ENCODE results near the gene MAP3K20. TPM values are rescaled to one million over a fixed set of nuclear protein-coding genes. Genes with fewer than 3 reads are reported as not detected.
"Not testable (repeated sequence)": the region's sequence is repeated elsewhere in the genome, so short reads cannot be mapped to it uniquely, and the experiment has no call there.

Gene MAP3K20
- total and polyA plus RNA-seq, 9 donors: 38.6 to 127 (median 88.4) TPM

DNA sequence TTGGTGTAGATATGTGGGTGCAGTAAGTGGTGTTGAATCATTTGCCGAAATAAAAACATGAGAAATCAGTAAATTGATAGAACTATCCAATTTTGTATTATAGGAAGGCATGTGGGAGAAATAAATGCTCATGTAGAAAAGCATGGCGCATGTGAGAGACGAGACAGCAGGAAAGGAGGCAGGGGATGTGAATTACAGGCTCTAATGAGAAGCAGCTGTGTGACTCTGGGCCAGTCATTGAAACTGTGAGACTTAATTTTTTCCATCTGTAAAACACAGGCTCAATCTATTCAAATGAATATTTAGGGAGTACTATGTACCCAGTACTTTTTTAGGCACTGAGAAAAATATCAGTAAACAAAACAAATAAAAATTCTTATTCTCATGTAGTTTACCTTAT is 42.6 kb upstream of the MAP3K20 start:
- TF ChIP-seq POLR2A (IDR thresholded peaks at IDR 0.05): no peak
- TF ChIP-seq, protein P1, sequence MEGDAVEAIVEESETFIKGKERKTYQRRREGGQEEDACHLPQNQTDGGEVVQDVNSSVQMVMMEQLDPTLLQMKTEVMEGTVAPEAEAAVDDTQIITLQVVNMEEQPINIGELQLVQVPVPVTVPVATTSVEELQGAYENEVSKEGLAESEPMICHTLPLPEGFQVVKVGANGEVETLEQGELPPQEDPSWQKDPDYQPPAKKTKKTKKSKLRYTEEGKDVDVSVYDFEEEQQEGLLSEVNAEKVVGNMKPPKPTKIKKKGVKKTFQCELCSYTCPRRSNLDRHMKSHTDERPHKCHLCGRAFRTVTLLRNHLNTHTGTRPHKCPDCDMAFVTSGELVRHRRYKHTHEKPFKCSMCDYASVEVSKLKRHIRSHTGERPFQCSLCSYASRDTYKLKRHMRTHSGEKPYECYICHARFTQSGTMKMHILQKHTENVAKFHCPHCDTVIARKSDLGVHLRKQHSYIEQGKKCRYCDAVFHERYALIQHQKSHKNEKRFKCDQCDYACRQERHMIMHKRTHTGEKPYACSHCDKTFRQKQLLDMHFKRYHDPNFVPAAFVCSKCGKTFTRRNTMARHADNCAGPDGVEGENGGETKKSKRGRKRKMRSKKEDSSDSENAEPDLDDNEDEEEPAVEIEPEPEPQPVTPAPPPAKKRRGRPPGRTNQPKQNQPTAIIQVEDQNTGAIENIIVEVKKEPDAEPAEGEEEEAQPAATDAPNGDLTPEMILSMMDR (IDR thresholded peaks at IDR 0.05): no peak
- no peak for TF ChIP-seq EP300 (IDR thresholded peaks at IDR 0.05)
- no peak for DNase-seq
- 93 to 96% (median 96%) methylated on average over 3 of the region's 3 CpGs for WGBS, 3 donors

DNA sequence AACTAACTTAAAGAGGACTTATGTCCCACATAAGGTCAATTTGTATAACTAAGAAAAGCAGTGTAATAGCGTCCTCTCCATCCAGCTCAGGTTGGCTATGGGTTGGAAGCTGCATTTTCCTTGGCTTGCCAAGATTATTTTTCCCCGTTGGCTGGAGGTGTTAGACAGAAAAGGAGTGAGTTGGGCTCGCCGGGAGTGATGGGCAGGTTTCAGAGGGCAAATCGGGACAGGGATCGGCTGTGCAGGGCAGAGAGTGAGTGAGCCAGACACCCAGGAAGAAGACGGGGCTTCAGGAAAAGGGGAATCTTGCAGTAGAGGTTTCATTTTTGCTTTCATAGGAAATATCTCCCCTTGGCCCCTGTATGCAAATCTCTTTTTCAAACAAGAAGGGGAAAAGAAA is 41.5 kb upstream of the MAP3K20 start:
- H3K4me3 ChIP-seq: no peak overlapping the region
- H3K27ac ChIP-seq: no peak overlapping the region
- no peaks in the 10 kb centered on the region for H3K36me3 ChIP-seq
- no peaks in the 10 kb centered on the region for H3K27me3 ChIP-seq
- H3K4me1 ChIP-seq (ENCODE audit: insufficient read depth): peaks cover 5% of the 10 kb centered on the region
- intact Hi-C loops (cut with DNase I): no loop called here
- no peaks in the 10 kb centered on the region for H3K9me3 ChIP-seq
- DNase-seq: no peak
- TF ChIP-seq POLR2A (IDR thresholded peaks at IDR 0.05): no peak
- TF ChIP-seq, protein P1 (IDR thresholded peaks at IDR 0.05): no peak
- no peak for TF ChIP-seq EP300 (IDR thresholded peaks at IDR 0.05)
- 76 to 83% (median 79%) methylated on average over 7 of the region's 7 CpGs for WGBS, 3 donors

More for the DNA sequence above, 42.6 kb upstream of the MAP3K20 start:
- Histone ChIP-seq H3K4me1 (ENCODE audit: insufficient read depth) (peaks cover 13% of the 10 kb centered on the region), H3K4me3 (no peak overlapping the region), H3K27ac (no peak overlapping the region), H3K9me3 (no peaks in the 10 kb centered on the region), H3K27me3 (no peaks in the 10 kb centered on the region), H3K36me3 (no peaks in the 10 kb centered on the region)
- intact Hi-C loops (cut with DNase I): no loop called here

DNA sequence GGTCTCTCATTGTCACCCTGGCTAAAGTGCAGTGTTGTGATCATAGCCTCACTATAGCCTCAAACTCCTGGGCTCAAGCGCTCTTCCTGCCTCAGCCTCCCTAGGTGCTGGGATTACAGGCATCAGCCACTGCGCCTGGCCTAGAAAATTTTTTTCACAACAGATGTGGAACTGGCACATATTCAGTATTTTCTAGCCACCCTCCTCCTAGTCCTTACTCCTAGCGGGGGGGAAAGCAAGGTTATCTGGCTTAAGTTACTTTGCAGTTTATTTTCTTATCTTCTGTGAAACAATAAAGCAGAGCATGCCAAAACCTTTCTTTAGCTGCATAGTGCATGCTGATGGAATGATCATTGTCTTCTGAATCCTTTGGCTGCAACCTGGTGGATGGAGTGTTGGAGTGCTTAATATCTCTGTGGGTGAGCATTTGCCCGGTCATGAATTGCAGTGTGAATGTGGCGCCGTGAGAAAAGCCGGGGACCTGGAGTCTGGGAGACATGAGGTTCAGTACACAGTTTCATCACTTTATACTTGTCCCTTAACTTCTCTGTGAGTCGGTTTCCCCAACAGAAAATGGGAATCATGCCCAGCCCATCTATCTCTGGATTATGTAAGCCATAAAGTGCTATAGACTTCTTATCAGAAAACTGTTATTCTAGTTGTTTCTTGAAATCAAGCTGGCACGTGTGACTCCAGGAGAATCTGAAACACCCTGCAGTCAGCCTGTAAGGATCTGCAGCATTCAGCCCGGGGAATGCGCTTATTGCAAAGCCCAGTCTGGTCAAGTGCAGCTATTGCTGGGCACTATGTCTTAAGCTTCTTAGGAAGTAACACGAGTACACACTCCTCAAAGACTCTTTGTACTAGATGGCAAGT is 38.2 kb upstream of the MAP3K20 start:
- WGBS, 3 donors: 28 to 40% (median 36%) methylated on average over 12 of the region's 12 CpGs
- Histone ChIP-seq H3K36me3 (no peaks in the 10 kb centered on the region), H3K9me3 (no peaks in the 10 kb centered on the region), H3K27me3 (no peaks in the 10 kb centered on the region), H3K4me1 (ENCODE audit: insufficient read depth) (peaks cover 5% of the 10 kb centered on the region), H3K4me3 (no peak overlapping the region), H3K27ac (peak overlapping the region in 1 of 2 donors; percentile 30)
- DNase-seq: peak in 2 of 5 donors; percentile 29 to 30
- TF ChIP-seq POLR2A (IDR thresholded peaks at IDR 0.05): no peak
- TF ChIP-seq, protein P1 (IDR thresholded peaks at IDR 0.05): no peak
- no peak for TF ChIP-seq EP300 (IDR thresholded peaks at IDR 0.05)
- intact Hi-C loops (cut with DNase I): no loop called here

DNA sequence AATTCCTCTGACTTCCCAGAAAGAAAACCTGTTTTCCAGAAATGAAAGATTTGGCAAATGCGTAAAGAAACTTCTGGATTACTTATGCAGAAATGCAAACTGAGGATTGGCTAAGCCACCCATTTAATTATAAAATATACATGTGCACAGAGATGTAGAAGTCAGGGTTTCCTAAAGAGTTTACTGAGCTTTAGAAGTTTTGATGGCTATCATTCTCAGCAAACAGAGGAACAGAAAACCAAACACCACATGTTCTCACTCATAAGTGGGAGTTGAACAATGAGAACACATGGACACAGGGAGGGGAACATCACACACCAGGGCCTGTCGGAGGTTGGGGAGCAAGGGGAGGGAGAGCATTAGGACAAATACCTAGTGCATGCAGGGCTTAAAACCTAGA is 37.4 kb upstream of the MAP3K20 start:
- H3K27me3 ChIP-seq; H3K4me1 ChIP-seq (ENCODE audit: insufficient read depth); H3K4me3 ChIP-seq; DNase-seq; H3K9me3 ChIP-seq; H3K36me3 ChIP-seq; H3K27ac ChIP-seq; intact Hi-C loops (cut with DNase I): not testable (repeated sequence)
- 60 to 64% (median 64%) methylated on average over 2 of the region's 2 CpGs for WGBS, 3 donors

DNA sequence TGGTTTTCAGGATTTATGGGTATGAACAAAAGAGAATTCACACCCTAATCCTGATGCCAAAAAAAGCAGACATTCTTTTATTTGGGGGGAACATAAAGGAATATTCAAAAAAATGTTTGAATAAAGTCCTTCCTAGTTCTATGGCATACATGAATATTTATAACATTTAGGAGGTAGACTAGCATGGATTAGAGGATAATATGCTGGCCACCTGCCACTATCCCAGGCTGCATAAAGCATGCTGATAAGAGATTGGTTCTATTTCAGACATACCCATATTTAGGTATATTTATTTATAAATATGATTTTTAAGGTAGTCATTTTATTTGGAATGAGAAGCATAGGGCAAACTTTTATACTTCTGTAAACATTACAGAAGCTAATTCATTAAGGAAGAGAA is 34.9 kb upstream of the MAP3K20 start:
- Histone ChIP-seq H3K4me1 (ENCODE audit: insufficient read depth) (peaks cover 11% of the 10 kb centered on the region), H3K27me3 (no peaks in the 10 kb centered on the region), H3K9me3 (no peaks in the 10 kb centered on the region), H3K4me3 (no peak overlapping the region), H3K36me3 (no peaks in the 10 kb centered on the region), H3K27ac (no peak overlapping the region)
- no peak for DNase-seq
- TF ChIP-seq POLR2A (IDR thresholded peaks at IDR 0.05) (no peak), EP300 (IDR thresholded peaks at IDR 0.05) (no peak)
- TF ChIP-seq, protein P1 (IDR thresholded peaks at IDR 0.05): no peak
- intact Hi-C loops (cut with DNase I): no loop called here
